HEK293T (cell line): Measurements from ENCODE around the gene STEEP1.
A peak's percentile ranks its signal among the peaks of the same experiment; 100 is the strongest.

Experiments
- CTCF ChIA-PET: fragments of 350-600 bp; formaldehyde crosslinking; extraction: SDS; loops from one replicate; lab custom pipeline; 2021; ENCODE audit warnings: antibody characterized with exemption, inconsistent platforms; lab: Yijun Ruan, JAX
- POLR2A ChIA-PET: fragments of 350-600 bp; formaldehyde crosslinking; extraction: SDS; loops from one replicate; lab custom pipeline; 2020; ENCODE audit warnings: antibody characterized with exemption, inconsistent platforms; lab: Yijun Ruan, JAX
- DNase-seq: peaks from one replicate; pipeline ENCODE4 v3.0.0; 2012; ENCODE audit warnings: mixed read lengths; ENCODE audit errors: extremely low spot score
- ARNT ChIP-seq: fragments of 450-650 bp; IDR thresholded peaks from 2 replicates; pipeline ENCODE4 v1.6.1; 2017; ENCODE audit warnings: mild to moderate bottlenecking
- BHLHE40 ChIP-seq: fragments of 450-650 bp; IDR thresholded peaks from 2 replicates; pipeline ENCODE4 v1.6.1; 2016; ENCODE audit warnings: mild to moderate bottlenecking, moderate library complexity, borderline replicate concordance
- CTBP1 ChIP-seq: fragments of 450-650 bp; IDR thresholded peaks from 2 replicates; pipeline ENCODE4 v1.6.1; 2016; ENCODE audit warnings: borderline replicate concordance
- ELF4 ChIP-seq: fragments of 450-650 bp; IDR thresholded peaks from 2 replicates; pipeline ENCODE4 v1.6.1; 2017; ENCODE audit warnings: antibody characterized with exemption
- FOXA1 ChIP-seq: fragments of 450-650 bp; IDR thresholded peaks from 2 replicates; pipeline ENCODE4 v1.6.1; 2016; ENCODE audit warnings: mild to moderate bottlenecking
- FOXK2 ChIP-seq: fragments of 450-650 bp; IDR thresholded peaks from 2 replicates; pipeline ENCODE4 v1.6.1; 2016; ENCODE audit warnings: mild to moderate bottlenecking
- FOXM1 ChIP-seq: fragments of 450-650 bp; IDR thresholded peaks from 2 replicates; pipeline ENCODE4 v1.6.1; 2017; ENCODE audit warnings: mild to moderate bottlenecking, borderline replicate concordance
- HDGF ChIP-seq: fragments of 450-650 bp; IDR thresholded peaks from 2 replicates; pipeline ENCODE4 v1.6.1; 2017; ENCODE audit warnings: antibody characterized with exemption, borderline replicate concordance
- L3MBTL2 ChIP-seq: fragments of 450-650 bp; conservative IDR thresholded peaks from 2 replicates; pipeline ENCODE4 v1.6.1; 2016; ENCODE audit warnings: mild to moderate bottlenecking
- LEF1 ChIP-seq: fragments of 450-650 bp; IDR thresholded peaks from 2 replicates; pipeline ENCODE4 v1.6.1; 2017; ENCODE audit warnings: mild to moderate bottlenecking, borderline replicate concordance
- NFRKB ChIP-seq: fragments of 450-650 bp; IDR thresholded peaks from 2 replicates; pipeline ENCODE4 v1.6.1; 2016; ENCODE audit warnings: mild to moderate bottlenecking, moderate library complexity
- SP1 ChIP-seq: fragments of 450-650 bp; IDR thresholded peaks from 2 replicates; pipeline ENCODE4 v1.6.1; 2017
- SUZ12 ChIP-seq: fragments of 450-650 bp; IDR thresholded peaks from 2 replicates; pipeline ENCODE4 v1.6.1; 2016; ENCODE audit warnings: mild to moderate bottlenecking
- TARDBP ChIP-seq: fragments of 450-650 bp; IDR thresholded peaks from 2 replicates; pipeline ENCODE4 v1.6.1; 2016
- ZNF384 ChIP-seq: fragments of 450-650 bp; IDR thresholded peaks from 2 replicates; pipeline ENCODE4 v1.6.1; 2016
- TF ChIP-seq, protein P1 (sequence below): fragments of 450-650 bp; IDR thresholded peaks from 2 replicates; pipeline ENCODE4 v1.6.1; 2016

Gene STEEP1

DNA sequence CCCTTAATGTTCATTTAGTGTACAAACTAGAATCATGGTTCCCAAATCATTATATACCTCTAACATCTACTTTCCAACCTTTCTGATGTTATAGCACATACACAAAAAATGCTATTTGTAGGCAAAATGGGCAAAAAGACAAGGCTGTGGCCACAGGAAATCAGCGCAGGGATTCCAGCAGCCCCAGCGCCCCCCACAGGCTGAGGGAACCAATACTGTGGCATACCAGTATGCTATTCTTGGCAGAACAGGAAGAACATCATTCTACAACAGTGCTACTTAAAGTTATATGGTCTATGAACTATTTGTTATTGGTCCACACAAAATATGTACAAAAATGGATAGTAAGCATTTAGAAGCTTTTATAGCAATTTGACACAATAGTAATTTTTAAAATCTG is 25.3 kb downstream of the STEEP1 start:
- ChIA-PET POLR2A (no interaction called here), CTCF (no interaction called here)
- DNase-seq = peak; percentile 44
- TF ChIP-seq, protein P1, sequence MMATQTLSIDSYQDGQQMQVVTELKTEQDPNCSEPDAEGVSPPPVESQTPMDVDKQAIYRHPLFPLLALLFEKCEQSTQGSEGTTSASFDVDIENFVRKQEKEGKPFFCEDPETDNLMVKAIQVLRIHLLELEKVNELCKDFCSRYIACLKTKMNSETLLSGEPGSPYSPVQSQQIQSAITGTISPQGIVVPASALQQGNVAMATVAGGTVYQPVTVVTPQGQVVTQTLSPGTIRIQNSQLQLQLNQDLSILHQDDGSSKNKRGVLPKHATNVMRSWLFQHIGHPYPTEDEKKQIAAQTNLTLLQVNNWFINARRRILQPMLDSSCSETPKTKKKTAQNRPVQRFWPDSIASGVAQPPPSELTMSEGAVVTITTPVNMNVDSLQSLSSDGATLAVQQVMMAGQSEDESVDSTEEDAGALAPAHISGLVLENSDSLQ = no peak
- no peak for TF ChIP-seq BHLHE40
- TF ChIP-seq FOXM1 = no peak
- TF ChIP-seq LEF1 = no peak
- no peak for TF ChIP-seq NFRKB
- TF ChIP-seq ELF4 = no peak
- no peak for TF ChIP-seq CTBP1
- TF ChIP-seq HDGF = no peak
- no peak for TF ChIP-seq SUZ12
- no peak for TF ChIP-seq ARNT
- TF ChIP-seq L3MBTL2 = no peak
- TF ChIP-seq TARDBP = no peak
- TF ChIP-seq FOXA1 = no peak
- no peak for TF ChIP-seq ZNF384
- TF ChIP-seq SP1 = no peak
- no peak for TF ChIP-seq FOXK2

DNA sequence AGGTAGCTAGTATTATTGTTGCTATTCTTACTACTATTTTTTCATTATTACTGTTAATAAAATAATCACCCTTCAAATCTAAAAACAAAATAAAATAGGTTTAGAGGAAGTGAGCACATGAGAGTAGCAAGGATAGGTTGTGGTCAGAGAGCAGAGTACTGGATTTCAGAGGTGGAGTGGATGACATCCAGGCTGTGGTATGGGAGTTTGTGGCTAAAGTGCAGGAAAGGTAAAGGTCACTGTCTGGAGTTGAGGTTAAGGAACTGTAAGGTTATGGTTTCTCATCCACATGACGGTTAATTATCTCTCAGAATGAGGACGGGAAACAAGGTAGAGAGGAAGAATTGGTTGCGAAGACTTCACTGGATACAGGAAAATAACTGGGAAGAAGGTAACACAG is 27.7 kb downstream of the STEEP1 start:
- ChIA-PET CTCF (no interaction called here), POLR2A (no interaction called here)
- no peak for TF ChIP-seq SUZ12
- no peak for TF ChIP-seq HDGF
- TF ChIP-seq, protein P1 = no peak
- no peak for TF ChIP-seq ELF4
- no peak for TF ChIP-seq L3MBTL2
- TF ChIP-seq FOXM1 = no peak
- TF ChIP-seq TARDBP = no peak
- TF ChIP-seq ZNF384 = no peak
- no peak for TF ChIP-seq LEF1
- no peak for TF ChIP-seq FOXK2
- TF ChIP-seq FOXA1 = no peak
- TF ChIP-seq ARNT = no peak
- no peak for TF ChIP-seq CTBP1
- no peak for TF ChIP-seq BHLHE40
- no peak for TF ChIP-seq NFRKB
- no peak for TF ChIP-seq SP1
- no peak for DNase-seq

DNA sequence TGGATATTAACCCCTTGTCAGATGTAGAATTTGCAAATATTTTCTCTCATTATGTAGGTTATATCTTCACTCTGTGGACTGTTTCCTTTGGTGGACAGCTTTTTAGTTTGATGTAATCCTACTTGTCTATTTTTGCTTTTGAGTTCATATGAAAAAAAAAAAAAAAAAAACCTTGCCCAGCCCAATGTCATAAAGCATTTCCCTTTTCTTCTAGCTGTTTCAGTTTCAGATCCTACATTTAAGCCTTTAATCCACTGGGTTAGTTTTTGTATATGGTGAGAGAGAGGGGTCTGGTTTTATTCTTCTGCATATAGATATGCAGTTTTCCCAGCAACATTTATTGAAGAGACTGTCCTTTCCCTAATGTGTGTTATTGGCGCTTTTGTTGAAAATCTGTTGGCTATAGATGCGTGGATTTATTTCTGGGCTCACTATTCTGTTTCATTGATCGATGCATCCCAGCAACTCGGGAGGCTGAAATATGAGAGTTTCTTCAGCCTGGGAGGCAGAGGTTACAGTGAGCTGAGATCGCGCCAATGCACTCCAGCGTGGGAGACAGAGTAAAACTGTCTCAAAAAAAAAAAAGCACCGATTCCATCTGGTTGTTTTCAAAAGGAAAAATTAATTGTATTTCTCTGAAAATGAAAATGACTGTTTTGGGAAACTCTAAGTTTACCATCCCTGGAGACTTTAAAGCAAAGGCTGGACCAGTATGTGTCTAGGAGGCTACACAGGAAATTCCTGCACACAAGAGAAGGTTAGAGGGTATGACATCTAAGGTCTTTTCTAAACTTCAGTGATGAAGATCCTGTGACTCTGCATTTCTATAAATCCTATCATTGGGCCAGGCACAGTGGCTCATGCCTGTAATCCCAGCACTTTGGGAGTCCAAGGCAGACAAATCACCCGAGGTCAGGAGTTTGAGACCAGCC is 35.6 kb downstream of the STEEP1 start:
- POLR2A ChIA-PET = no interaction called here
- TF ChIP-seq, protein P1 = no peak
- no peak for TF ChIP-seq LEF1
- TF ChIP-seq FOXK2 = no peak
- TF ChIP-seq L3MBTL2 = no peak
- TF ChIP-seq FOXA1 = no peak
- no peak for TF ChIP-seq ELF4
- TF ChIP-seq FOXM1 = no peak
- no peak for TF ChIP-seq CTBP1
- TF ChIP-seq NFRKB = no peak
- TF ChIP-seq SUZ12 = no peak
- no peak for TF ChIP-seq ARNT
- no peak for TF ChIP-seq BHLHE40
- no peak for TF ChIP-seq HDGF
- no peak for TF ChIP-seq TARDBP
- no peak for TF ChIP-seq SP1
- no peak for TF ChIP-seq ZNF384
- DNase-seq = no peak
- CTCF ChIA-PET = no interaction called here

DNA sequence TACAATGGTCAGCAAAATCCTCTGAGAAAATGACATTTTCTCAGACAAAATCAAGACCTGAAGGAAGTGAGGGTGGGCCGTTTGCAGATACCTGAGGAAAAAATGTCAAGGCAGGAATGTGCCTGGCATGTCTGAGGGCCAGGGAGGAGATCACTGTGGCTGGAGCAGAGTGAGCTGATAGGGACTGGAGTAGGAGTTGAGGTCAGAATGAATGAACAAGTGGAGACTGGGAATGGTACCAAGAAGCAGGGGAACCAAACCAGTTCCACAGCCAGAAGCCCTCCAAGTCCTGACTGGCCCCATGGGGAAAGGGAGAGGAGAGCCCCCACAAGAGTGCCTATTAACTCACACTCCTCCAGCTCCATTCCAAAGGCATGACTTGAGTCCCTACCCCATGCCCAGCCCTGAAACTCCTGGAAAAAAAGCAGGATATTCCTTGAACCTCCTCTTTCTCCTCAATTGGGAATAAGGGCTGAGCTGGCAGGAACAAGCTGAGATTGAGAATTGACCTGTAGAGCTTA is 41.5 kb downstream of the STEEP1 start:
- CTCF ChIA-PET = no interaction called here
- DNase-seq = no peak
- POLR2A ChIA-PET = no interaction called here
- TF ChIP-seq LEF1 (no peak), ARNT (no peak), SUZ12 (no peak), SP1 (no peak), ZNF384 (no peak), FOXA1 (no peak), TARDBP (no peak), CTBP1 (no peak), L3MBTL2 (no peak)
- TF ChIP-seq, protein P1 = no peak

DNA sequence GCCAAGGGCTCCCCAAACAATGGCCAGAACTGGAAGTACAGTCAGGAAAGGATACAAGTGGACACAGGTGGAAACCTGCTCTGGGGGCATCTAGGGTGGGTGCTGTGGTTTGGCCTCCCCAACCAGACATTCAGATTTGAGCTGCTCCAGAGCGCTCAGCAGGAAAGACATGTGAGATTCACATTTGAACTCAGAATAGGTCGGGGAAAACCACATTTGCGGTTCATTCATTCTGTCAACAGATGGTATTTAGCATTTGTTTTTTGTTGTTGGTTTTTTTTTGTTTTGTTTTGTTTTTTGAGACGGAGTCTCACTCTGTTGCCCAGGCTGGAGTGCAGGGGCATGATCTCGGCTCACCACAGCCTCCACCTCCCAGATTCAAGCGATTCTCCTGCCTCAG is 44.0 kb downstream of the STEEP1 start:
- no peak for TF ChIP-seq ELF4
- no peak for TF ChIP-seq NFRKB
- no peak for TF ChIP-seq L3MBTL2
- TF ChIP-seq FOXK2 = no peak
- TF ChIP-seq BHLHE40 = no peak
- TF ChIP-seq ARNT = no peak
- TF ChIP-seq TARDBP = no peak
- TF ChIP-seq LEF1 = no peak
- TF ChIP-seq FOXM1 = no peak
- TF ChIP-seq FOXA1 = no peak
- TF ChIP-seq SUZ12 = no peak
- TF ChIP-seq HDGF = no peak
- no peak for TF ChIP-seq SP1
- TF ChIP-seq, protein P1 = no peak
- no peak for TF ChIP-seq ZNF384
- TF ChIP-seq CTBP1 = no peak
- ChIA-PET POLR2A (no interaction called here), CTCF (no interaction called here)
- DNase-seq = no peak
